Activated CD8-positive, alpha-beta T cell treated with anti-CD3 and anti-CD28 coated beads for 36 hours (primary cell): Measurements from ENCODE around the gene EPAS1. TPM values are rescaled to one million over a fixed set of nuclear protein-coding genes. Genes with fewer than 3 reads are reported as not detected.

Experiments used
- ATAC-seq: fragments of 200-7000 bp; cut with Tn5 transposase; one replicate; pipeline ENCODE4 v1.10.0; 2021; ENCODE audit warnings: mild to moderate bottlenecking, moderate library complexity
- CTCF ChIA-PET: fragments of 350-600 bp; sonication (Branson Sonifier 250); formaldehyde crosslinking; loops from one replicate; lab custom pipeline; 2021; ENCODE audit warnings: antibody characterized with exemption; lab: Charles Lee
- POLR2A ChIA-PET: fragments of 350-600 bp; sonication (Branson Sonifier 250); formaldehyde crosslinking; loops from one replicate; lab custom pipeline; 2021; ENCODE audit warnings: antibody characterized with exemption; lab: Charles Lee
- DNase-seq: peaks from one replicate; pipeline ENCODE4 v3.0.0-alpha.2; 2020
- H3K27ac Mint-ChIP-seq: one replicate; pipeline ENCODE4 v1.8.0; 2021; ENCODE audit warnings: mild to moderate bottlenecking, mixed read lengths
- H3K27me3 Mint-ChIP-seq: one replicate; pipeline ENCODE4 v1.8.0; 2021; ENCODE audit warnings: mixed read lengths
- H3K36me3 Mint-ChIP-seq: one replicate; pipeline ENCODE4 v1.8.0; 2021; ENCODE audit warnings: low read depth, mixed read lengths
- H3K4me1 Mint-ChIP-seq: one replicate; pipeline ENCODE4 v1.8.0; 2021; ENCODE audit warnings: low read depth, mixed read lengths
- H3K4me3 Mint-ChIP-seq: one replicate; pipeline ENCODE4 v1.8.0; 2021; ENCODE audit warnings: mild to moderate bottlenecking, moderate library complexity, mixed read lengths
- H3K9me3 Mint-ChIP-seq: one replicate; pipeline ENCODE4 v1.8.0; 2021; ENCODE audit warnings: mixed read lengths
- intact Hi-C: fragments of 100-400 bp; cut with micrococcal nuclease; formaldehyde crosslinking; loops from one replicate; pipeline ENCODE4 v1.10.0; 2022
- total RNA-seq, 2 experiments: library from RNA; stranded (reverse); gene quantifications; one replicate each; pipeline ENCODE4 v1.2.3, GENCODE V29; 2021
- TF ChIP-seq, protein P1 (sequence below): fragments of 200-600 bp; IDR thresholded peaks from one replicate; pipeline ENCODE4 v1.8.0; 2022; ENCODE audit warnings: antibody characterized with exemption, mild to moderate bottlenecking

EPAS1 gene
- total RNA-seq, 2 experiments from 2014 or later = 8.3 to 12.2 TPM

DNA sequence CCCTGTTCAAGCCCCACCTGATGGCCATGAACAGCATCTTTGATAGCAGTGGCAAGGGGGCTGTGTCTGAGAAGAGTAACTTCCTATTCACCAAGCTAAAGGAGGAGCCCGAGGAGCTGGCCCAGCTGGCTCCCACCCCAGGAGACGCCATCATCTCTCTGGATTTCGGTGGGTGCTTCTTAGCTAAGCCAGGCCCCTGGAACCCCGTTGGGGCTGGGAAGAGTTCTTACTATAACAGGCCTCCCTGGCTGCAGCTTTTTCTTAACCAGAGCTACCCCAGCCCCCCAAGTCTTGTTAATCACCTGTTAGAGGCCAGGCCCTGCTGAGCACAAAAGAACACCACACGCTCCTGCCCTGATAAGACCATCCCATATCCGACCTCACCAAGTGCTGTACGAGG is 79.4 kb downstream of the EPAS1 start:
- TF ChIP-seq, protein P1, sequence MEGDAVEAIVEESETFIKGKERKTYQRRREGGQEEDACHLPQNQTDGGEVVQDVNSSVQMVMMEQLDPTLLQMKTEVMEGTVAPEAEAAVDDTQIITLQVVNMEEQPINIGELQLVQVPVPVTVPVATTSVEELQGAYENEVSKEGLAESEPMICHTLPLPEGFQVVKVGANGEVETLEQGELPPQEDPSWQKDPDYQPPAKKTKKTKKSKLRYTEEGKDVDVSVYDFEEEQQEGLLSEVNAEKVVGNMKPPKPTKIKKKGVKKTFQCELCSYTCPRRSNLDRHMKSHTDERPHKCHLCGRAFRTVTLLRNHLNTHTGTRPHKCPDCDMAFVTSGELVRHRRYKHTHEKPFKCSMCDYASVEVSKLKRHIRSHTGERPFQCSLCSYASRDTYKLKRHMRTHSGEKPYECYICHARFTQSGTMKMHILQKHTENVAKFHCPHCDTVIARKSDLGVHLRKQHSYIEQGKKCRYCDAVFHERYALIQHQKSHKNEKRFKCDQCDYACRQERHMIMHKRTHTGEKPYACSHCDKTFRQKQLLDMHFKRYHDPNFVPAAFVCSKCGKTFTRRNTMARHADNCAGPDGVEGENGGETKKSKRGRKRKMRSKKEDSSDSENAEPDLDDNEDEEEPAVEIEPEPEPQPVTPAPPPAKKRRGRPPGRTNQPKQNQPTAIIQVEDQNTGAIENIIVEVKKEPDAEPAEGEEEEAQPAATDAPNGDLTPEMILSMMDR = no peak

DNA sequence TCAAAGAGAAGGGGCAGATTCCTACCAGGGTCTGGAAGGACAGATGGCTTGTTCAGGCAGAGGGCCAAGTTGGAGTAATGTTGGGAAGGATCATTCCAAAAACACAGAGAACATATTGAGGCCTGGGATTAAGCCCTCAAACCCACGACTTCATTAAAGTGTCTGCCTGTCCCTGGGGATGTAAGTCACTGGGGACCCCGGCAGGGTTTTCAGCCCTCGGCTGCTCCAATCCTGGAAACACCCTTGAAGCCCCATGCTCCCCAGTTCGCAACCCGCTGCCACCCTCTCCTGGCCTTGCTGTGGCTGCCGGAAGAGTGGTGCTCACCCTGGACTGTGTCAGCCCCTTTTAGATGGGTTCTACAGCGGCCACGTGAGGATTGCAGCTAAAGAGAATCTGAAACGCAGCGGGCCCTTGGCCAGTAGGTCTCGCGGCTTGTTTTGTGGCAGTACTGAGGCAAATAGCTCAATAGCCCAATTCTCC is 79.9 kb downstream of the EPAS1 start:
- ATAC-seq = no peak
- Mint-ChIP-seq H3K36me3 (no peaks in the 10 kb centered on the region), H3K27ac (no peak overlapping the region), H3K9me3 (no peaks in the 10 kb centered on the region), H3K4me3 (no peak overlapping the region), H3K27me3 (no peaks in the 10 kb centered on the region), H3K4me1 (no peaks in the 10 kb centered on the region)
- intact Hi-C loops = no loop called here
- TF ChIP-seq, protein P1 = no peak
- ChIA-PET CTCF (no interaction called here), POLR2A (no interaction called here)
- DNase-seq = no peak

More for the DNA sequence above, 79.4 kb downstream of the EPAS1 start:
- Mint-ChIP-seq H3K9me3 (no peaks in the 10 kb centered on the region), H3K27me3 (no peaks in the 10 kb centered on the region), H3K4me3 (no peak overlapping the region), H3K27ac (no peak overlapping the region), H3K4me1 (no peaks in the 10 kb centered on the region), H3K36me3 (no peaks in the 10 kb centered on the region)
- POLR2A ChIA-PET = interaction anchor here (0.5 to 0.6 kb wide), 3 partner anchors 9 to 95 kb away, joined by 3 read pairs; no protein-coding TSS in a partner anchor
- ATAC-seq (no peak), DNase-seq (no peak)
- CTCF ChIA-PET = no interaction called here
- intact Hi-C loops = no loop called here

DNA sequence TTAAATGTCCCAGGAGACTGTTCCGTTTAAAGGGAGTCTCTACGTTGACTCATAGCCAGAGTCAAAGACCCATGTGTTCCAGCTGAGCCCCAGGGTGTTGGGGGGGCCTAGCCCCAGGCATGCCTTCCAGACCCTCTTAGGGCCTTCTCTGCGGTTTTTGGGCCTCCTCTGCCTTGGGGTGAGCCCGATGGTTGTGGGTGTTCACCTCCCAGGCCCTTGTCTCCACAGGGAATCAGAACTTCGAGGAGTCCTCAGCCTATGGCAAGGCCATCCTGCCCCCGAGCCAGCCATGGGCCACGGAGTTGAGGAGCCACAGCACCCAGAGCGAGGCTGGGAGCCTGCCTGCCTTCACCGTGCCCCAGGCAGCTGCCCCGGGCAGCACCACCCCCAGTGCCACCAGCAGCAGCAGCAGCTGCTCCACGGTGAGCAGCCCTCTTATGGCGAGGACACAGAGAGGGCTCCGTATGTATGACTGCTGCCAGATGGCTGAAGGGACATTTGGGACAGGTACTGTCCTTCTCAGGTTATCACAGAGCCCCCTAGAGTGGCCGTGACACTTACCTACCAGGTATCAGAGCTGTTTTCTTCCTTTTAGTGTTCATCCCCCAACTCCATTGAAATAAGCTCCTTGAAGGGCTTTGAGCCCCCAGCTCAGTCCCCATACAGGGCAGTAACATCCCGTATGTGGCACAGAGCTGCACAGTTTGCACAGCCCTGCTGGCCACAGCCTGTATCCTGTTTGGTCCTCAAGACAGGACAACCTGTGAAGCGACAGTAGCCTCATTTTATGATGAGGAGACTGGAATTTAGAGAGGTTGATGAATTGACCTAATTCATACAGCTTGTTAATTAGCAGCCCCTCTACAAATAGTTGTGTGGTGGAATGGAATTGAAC is 80.7 kb downstream of the EPAS1 start:
- no peaks in the 10 kb centered on the region for H3K27me3 Mint-ChIP-seq
- intact Hi-C loops = no loop called here
- H3K4me1 Mint-ChIP-seq = no peaks in the 10 kb centered on the region
- ChIA-PET CTCF (interaction anchor here (1.1 to 1.3 kb wide), 2 partner anchors 15 to 367 kb away, joined by 3 to 4 read pairs; no protein-coding TSS in a partner anchor), POLR2A (no interaction called here)
- H3K27ac Mint-ChIP-seq = no peak overlapping the region
- TF ChIP-seq, protein P1 = no peak
- no peak for DNase-seq
- H3K9me3 Mint-ChIP-seq = no peaks in the 10 kb centered on the region
- H3K4me3 Mint-ChIP-seq = no peak overlapping the region
- no peak for ATAC-seq
- no peaks in the 10 kb centered on the region for H3K36me3 Mint-ChIP-seq

DNA sequence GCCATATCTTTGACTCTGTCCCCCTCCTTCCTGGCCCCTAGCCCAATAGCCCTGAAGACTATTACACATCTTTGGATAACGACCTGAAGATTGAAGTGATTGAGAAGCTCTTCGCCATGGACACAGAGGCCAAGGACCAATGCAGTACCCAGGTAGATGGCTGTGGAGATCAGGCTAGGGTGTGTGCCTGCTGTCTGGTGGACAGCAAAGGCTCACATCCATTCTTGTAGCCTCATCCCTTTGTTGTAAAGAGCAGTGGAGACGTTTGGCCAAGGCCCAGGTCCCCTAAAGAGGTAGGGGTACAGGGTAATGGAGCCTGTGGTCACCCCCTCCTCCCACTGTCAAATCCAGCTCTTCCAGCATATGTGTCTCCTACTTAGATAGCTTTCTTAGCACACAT is 81.4 kb downstream of the EPAS1 start:
- H3K4me3 Mint-ChIP-seq = no peak overlapping the region
- no peak for DNase-seq
- TF ChIP-seq, protein P1 = no peak
- POLR2A ChIA-PET = no interaction called here
- intact Hi-C loops = no loop called here
- ATAC-seq = no peak
- no peak overlapping the region for H3K27ac Mint-ChIP-seq
- H3K9me3 Mint-ChIP-seq = no peaks in the 10 kb centered on the region
- CTCF ChIA-PET = interaction anchor here (1.1 to 1.3 kb wide), 2 partner anchors 14 to 368 kb away, joined by 3 to 4 read pairs; no protein-coding TSS in a partner anchor
- no peaks in the 10 kb centered on the region for H3K27me3 Mint-ChIP-seq
- H3K36me3 Mint-ChIP-seq = no peaks in the 10 kb centered on the region
- no peaks in the 10 kb centered on the region for H3K4me1 Mint-ChIP-seq
